HL-60 (cell line): Measurements from ENCODE around the gene MT2A.

Source experiments
- GABPA ChIP-seq: IDR thresholded peaks from 2 replicates; pipeline ENCODE4 v1.6.1; 2012; ENCODE audit warnings: low read depth
- POLR2AphosphoS5 ChIP-seq: IDR thresholded peaks from 2 replicates; pipeline ENCODE4 v1.6.1; 2012; ENCODE audit warnings: low read depth
- SPI1 ChIP-seq: IDR thresholded peaks from 2 replicates; pipeline ENCODE4 v1.6.1; 2012; ENCODE audit warnings: low read depth, mild to moderate bottlenecking, borderline replicate concordance
- TF ChIP-seq, protein P1 (sequence below): IDR thresholded peaks from one replicate; pipeline ENCODE4 v1.5.1; 2011; ENCODE audit warnings: low read length, control low read depth, inconsistent platforms; ENCODE audit not compliant: insufficient read depth
- TF ChIP-seq, protein P2 (sequence below): IDR thresholded peaks from 2 replicates; pipeline ENCODE4 v1.6.1; 2012; ENCODE audit warnings: low read depth; ENCODE audit not compliant: insufficient replicate concordance

DNA sequence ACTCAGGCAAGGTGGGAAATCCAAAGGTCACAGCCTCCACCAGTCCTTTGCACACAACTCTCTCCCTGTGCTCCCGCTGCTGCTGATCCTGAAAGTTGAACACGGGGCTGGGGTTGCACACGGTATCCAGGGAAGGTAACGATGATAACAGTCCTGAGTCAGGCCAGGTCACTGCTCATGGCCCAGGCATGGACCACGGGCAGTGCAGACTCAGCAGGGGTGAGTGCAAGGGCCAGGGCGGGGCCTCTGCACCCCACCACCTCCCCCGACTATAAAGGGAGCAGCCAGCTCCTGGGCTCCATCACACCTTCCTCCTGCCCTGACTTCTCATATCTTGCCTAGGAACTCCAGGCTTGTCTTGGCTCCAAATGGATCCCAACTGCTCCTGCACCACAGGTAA lies 43.2 kb downstream of the MT2A start, which contains the start of gene MT1B:
- TF ChIP-seq, protein P1, sequence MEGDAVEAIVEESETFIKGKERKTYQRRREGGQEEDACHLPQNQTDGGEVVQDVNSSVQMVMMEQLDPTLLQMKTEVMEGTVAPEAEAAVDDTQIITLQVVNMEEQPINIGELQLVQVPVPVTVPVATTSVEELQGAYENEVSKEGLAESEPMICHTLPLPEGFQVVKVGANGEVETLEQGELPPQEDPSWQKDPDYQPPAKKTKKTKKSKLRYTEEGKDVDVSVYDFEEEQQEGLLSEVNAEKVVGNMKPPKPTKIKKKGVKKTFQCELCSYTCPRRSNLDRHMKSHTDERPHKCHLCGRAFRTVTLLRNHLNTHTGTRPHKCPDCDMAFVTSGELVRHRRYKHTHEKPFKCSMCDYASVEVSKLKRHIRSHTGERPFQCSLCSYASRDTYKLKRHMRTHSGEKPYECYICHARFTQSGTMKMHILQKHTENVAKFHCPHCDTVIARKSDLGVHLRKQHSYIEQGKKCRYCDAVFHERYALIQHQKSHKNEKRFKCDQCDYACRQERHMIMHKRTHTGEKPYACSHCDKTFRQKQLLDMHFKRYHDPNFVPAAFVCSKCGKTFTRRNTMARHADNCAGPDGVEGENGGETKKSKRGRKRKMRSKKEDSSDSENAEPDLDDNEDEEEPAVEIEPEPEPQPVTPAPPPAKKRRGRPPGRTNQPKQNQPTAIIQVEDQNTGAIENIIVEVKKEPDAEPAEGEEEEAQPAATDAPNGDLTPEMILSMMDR, result no peak
- TF ChIP-seq GABPA (no peak), SPI1 (no peak), POLR2AphosphoS5 (no peak)
- TF ChIP-seq, protein P2, sequence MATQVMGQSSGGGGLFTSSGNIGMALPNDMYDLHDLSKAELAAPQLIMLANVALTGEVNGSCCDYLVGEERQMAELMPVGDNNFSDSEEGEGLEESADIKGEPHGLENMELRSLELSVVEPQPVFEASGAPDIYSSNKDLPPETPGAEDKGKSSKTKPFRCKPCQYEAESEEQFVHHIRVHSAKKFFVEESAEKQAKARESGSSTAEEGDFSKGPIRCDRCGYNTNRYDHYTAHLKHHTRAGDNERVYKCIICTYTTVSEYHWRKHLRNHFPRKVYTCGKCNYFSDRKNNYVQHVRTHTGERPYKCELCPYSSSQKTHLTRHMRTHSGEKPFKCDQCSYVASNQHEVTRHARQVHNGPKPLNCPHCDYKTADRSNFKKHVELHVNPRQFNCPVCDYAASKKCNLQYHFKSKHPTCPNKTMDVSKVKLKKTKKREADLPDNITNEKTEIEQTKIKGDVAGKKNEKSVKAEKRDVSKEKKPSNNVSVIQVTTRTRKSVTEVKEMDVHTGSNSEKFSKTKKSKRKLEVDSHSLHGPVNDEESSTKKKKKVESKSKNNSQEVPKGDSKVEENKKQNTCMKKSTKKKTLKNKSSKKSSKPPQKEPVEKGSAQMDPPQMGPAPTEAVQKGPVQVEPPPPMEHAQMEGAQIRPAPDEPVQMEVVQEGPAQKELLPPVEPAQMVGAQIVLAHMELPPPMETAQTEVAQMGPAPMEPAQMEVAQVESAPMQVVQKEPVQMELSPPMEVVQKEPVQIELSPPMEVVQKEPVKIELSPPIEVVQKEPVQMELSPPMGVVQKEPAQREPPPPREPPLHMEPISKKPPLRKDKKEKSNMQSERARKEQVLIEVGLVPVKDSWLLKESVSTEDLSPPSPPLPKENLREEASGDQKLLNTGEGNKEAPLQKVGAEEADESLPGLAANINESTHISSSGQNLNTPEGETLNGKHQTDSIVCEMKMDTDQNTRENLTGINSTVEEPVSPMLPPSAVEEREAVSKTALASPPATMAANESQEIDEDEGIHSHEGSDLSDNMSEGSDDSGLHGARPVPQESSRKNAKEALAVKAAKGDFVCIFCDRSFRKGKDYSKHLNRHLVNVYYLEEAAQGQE, result no peak
